GM06990 (cell line): Measurements from ENCODE around the gene RPS6KA3.
"Not testable (repeated sequence)": the region's sequence is repeated elsewhere in the genome, so short reads cannot be mapped to it uniquely, and the experiment has no call there.

Experiments used
- DNase-seq: peaks from one replicate; pipeline ENCODE4 v3.0.0-alpha.2; 2011; ENCODE audit not compliant: insufficient read length; ENCODE audit errors: extremely low read depth
- H3K27me3 ChIP-seq: replicated peaks from 2 replicates; pipeline ENCODE4 v1.6.0; 2011; ENCODE audit warnings: low read length; ENCODE audit not compliant: control insufficient read depth, insufficient read depth
- H3K36me3 ChIP-seq: 2 replicates; pipeline ENCODE4 v1.5.1; 2011; ENCODE audit warnings: low read length; ENCODE audit not compliant: control insufficient read depth, insufficient read depth
- H3K4me3 ChIP-seq: replicated peaks from 2 replicates; pipeline ENCODE4 v1.5.1; 2011; ENCODE audit warnings: low read depth, mild to moderate bottlenecking, control low read depth, low read length
- TF ChIP-seq, protein P1 (sequence below): IDR thresholded peaks from 2 replicates; pipeline ENCODE4 v1.5.1; 2011; ENCODE audit warnings: low read length, control low read depth, mild to moderate bottlenecking, inconsistent platforms; ENCODE audit not compliant: insufficient read depth, poor library complexity, severe bottlenecking

The RPS6KA3 gene

DNA sequence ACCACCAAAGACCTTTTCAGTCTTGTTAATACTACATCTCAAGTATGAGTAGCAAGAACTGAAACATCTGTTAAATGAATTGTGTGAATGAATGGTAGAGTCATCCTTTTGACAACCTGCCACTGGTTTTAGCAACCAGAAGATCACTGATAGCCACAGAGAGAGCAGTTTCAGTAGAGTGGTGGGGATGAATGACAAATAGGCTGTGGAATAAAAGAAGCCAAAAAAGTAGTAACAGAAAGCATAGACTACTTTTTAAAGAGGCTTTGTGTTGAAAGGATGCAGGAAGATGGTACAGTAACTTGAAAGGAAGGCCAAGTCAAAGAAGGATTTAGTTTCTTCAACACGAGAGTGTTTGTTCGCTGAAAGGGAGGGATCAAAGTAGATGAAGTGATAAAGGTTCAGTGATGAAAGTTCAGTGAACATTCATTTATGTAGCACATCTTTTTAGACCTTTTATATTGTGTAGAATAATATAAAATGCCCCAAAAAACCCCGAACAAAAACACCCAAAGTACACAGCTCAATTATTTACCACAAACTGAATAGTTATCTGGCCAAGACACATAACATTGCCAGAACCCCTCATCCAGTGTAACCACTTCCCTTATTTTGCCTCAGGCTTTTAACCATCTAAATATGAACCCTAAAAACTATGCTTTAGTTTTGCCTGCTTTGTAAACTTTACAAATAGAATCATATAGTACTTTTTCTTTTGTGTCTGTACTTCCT, 84.9 kb downstream of the RPS6KA3 start:
- DNase-seq = no peak
- Histone ChIP-seq H3K36me3 (no peaks in the 10 kb centered on the region), H3K4me3 (no peak overlapping the region), H3K27me3 (no peaks in the 10 kb centered on the region)
- TF ChIP-seq, protein P1, sequence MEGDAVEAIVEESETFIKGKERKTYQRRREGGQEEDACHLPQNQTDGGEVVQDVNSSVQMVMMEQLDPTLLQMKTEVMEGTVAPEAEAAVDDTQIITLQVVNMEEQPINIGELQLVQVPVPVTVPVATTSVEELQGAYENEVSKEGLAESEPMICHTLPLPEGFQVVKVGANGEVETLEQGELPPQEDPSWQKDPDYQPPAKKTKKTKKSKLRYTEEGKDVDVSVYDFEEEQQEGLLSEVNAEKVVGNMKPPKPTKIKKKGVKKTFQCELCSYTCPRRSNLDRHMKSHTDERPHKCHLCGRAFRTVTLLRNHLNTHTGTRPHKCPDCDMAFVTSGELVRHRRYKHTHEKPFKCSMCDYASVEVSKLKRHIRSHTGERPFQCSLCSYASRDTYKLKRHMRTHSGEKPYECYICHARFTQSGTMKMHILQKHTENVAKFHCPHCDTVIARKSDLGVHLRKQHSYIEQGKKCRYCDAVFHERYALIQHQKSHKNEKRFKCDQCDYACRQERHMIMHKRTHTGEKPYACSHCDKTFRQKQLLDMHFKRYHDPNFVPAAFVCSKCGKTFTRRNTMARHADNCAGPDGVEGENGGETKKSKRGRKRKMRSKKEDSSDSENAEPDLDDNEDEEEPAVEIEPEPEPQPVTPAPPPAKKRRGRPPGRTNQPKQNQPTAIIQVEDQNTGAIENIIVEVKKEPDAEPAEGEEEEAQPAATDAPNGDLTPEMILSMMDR = no peak

DNA sequence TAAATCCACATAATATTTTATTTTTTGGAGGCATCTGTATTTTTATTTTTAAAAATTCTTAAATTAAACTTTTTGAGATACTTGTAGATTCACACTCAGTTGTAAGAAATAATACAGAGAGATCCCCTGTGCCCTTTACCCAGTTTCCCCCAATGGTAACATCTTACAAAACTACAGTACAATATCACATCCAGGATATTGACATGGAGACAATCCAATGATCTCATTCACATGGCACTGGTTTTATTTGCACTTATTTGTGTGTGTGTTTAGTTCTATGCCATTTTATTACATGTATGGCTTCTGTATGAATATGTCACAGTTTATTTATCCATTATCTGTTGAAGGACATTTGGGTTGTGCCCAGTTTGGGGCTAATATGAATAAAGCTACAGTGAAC, 89.6 kb downstream of the RPS6KA3 start:
- TF ChIP-seq, protein P1 = no peak
- no peak for DNase-seq
- no peak overlapping the region for H3K4me3 ChIP-seq
- no peaks in the 10 kb centered on the region; the same call in 1 of the 2 replicates for H3K36me3 ChIP-seq
- H3K27me3 ChIP-seq = no peaks in the 10 kb centered on the region

DNA sequence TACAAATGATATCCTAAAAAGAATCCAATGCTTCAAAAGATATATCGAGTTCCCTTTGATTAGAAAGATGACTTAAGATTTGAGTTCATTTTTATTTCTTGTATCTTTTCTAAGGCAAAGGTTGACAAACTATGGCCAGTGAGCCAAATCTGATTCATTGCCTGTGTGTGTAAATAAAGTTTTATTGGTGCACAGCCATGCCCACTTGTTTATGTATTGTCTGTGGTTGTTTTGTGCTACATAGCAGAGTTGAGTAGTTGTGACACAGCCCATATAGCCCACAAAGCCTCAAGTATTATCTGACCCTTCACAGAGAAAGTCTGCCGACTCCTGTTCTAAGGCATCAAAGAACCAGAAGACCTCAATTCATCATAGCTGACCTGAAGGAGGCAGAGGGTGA, 92.9 kb downstream of the RPS6KA3 start:
- Histone ChIP-seq H3K4me3 (no peak overlapping the region), H3K27me3 (no peaks in the 10 kb centered on the region), H3K36me3 (no peaks in the 10 kb centered on the region; the same call in 1 of the 2 replicates)
- TF ChIP-seq, protein P1 = no peak
- DNase-seq = no peak

DNA sequence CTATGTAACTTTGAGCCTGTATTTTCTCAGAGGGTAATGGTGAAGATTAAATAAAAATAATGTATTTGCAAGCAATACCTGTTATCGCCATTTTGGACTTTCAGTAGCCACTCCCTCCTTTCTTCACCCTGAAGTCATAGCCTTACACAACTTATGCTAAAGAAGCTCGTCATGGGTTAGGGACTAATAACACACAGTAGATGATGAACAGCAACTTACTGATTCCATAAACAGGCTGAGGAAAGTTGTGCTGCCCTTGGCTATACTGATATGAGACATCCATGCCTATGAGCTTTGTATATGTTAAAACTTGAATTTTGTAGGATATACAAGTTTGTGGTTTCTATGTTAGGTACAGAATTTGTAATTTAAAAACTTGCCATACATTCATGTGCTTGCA, 93.4 kb downstream of the RPS6KA3 start:
- no peaks in the 10 kb centered on the region; the same call in 1 of the 2 replicates for H3K36me3 ChIP-seq
- H3K4me3 ChIP-seq = no peak overlapping the region
- no peaks in the 10 kb centered on the region for H3K27me3 ChIP-seq
- no peak for DNase-seq
- TF ChIP-seq, protein P1 = no peak

DNA sequence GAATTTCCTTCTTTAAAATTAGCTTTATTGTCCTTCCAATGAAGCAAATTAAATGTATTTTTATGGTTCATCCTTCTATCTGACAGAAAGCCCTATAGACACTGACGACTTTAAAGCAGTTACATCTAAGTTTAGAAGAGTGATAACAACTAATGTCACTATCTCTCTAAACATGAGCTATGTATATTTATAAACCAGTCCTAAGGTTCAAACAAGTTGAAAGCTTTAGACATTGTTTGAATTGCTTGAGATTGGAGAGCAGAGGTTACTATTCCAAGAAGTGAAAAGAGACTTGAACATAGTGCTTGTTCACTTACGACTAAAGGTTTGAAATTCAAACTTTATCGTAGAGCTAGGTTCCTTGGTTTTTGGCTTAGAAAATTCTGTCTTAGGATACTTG, 94.8 kb downstream of the RPS6KA3 start:
- H3K4me3 ChIP-seq = no peak overlapping the region
- no peak for DNase-seq
- no peaks in the 10 kb centered on the region; the same call in 1 of the 2 replicates for H3K36me3 ChIP-seq
- TF ChIP-seq, protein P1 = no peak
- no peaks in the 10 kb centered on the region for H3K27me3 ChIP-seq

DNA sequence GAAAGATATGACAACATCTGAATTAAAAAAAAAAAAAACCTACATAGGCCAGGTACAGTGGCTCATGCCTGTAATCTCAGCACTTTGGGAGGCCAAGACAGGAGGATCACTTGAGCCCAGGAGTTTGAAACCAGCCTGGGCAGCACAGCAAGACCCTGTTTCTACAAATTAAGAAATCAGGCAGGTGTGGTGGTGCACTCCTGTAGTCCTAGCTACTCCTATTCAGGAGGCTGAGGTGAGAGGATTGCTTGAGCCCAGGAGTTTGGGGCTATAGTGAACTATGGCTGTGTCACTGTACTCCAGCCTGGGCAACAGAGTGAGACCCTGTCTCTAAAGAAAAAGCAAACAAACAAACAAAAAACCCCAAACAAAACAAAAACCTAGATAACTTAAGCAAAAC, 104.2 kb downstream of the RPS6KA3 start:
- H3K27me3 ChIP-seq, H3K4me3 ChIP-seq, DNase-seq, H3K36me3 ChIP-seq: not testable (repeated sequence)
